Measurements from ENCODE around the gene MYL4. TPM values are rescaled to one million over a fixed set of nuclear protein-coding genes. Genes with fewer than 3 reads are reported as not detected.

The MYL4 gene
- total RNA-seq, 1 donor from 2014 or later, result 4.2 TPM

DNA sequence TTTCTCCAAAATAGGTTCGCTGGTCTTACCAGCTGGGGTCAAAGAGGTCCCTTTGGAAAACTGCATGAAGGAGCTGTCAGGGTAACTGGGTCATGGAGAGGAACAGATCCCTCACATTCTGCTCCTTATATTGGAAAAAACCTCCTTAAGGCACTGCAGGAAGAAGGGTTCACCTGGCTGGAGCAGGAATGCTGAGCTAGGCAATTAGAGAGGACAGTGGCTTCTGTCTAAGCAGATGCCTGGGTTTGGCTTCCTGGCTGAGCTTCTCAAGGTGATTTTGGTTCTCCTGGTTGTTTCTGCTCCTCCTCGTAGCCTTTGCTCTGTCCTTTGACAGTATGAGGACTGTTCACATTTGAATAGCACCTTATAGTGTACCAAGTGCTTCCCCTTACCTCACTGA is 64.1 kb downstream of the MYL4 start:
- no peak for DNase-seq

Small RNA genes within 50 kb of the gene (small RNA-seq; reads per million reads assigned to genes)
- gene RNU7-186P, result not detected

Other genes with a start within 250 kb of the MYL4 start
- gene RPRML, start 230.1 kb upstream of the MYL4 start, total RNA-seq, result 16.1 TPM
- 168 TPM for gene CDC27, start 20.1 kb upstream of the MYL4 start, total RNA-seq
- gene ITGB3, start 44.5 kb downstream of the MYL4 start, total RNA-seq, result 2.2 TPM
- 16.8 TPM for gene EFCAB13, start 114.6 kb downstream of the MYL4 start, total RNA-seq